GM12878 (cell line): ENCODE data around the gene SHLD1. TPM values are rescaled to one million over a fixed set of nuclear protein-coding genes. Genes with fewer than 3 reads are reported as not detected.

Experiments used
- ATAC-seq: fragments of 200-7000 bp; cut with Tn5 transposase; 3 replicates; pipeline ENCODE4 v1.9.1; 2020; ENCODE audit warnings: mild to moderate bottlenecking, moderate library complexity
- BruUV-seq: library from RNA; stranded (reverse); fragments of 400-500 nt; replicated peaks from 2 replicates; lab custom pipeline; 2021; lab: Mats Ljungman, UMichigan
- CTCF ChIA-PET: fragments of 300-600 bp; sonication (Branson Sonifier 250); formaldehyde crosslinking; extraction: SDS; loops from one replicate; lab custom pipeline; 2021; ENCODE audit warnings: inconsistent platforms; lab: Yijun Ruan, JAX
- POLR2A ChIA-PET: fragments of 350-600 bp; formaldehyde crosslinking; extraction: SDS; loops from one replicate; lab custom pipeline; 2021; ENCODE audit warnings: inconsistent platforms; lab: Charles Lee
- RAD21 ChIA-PET: fragments of 300-600 bp; sonication (Branson Sonifier 250); formaldehyde crosslinking; loops from one replicate; lab custom pipeline; 2023; ENCODE audit warnings: antibody characterized with exemption; ENCODE audit not compliant: unreplicated experiment; lab: Charles Lee
- SMC1A ChIA-PET: fragments of 300-600 bp; sonication (Branson Sonifier 250); formaldehyde crosslinking; loops from one replicate; lab custom pipeline; 2023; ENCODE audit not compliant: unreplicated experiment, uncharacterized antibody; lab: Charles Lee
- DNase-seq: peaks from one replicate; pipeline ENCODE4 v3.0.0-alpha.2; 2011; ENCODE audit warnings: low read depth, low spot score
- FAIRE-seq: peaks from 3 replicates; lab custom pipeline; 2011; peaks lifted over from hg19 to GRCh38; lab: Jason Lieb, UNC
- H2AFZ ChIP-seq: 2 replicates; pipeline ENCODE4 v1.6.0; 2011; ENCODE audit warnings: low read depth, low read length, control low read depth; ENCODE audit not compliant: control insufficient read depth
- H3K27ac ChIP-seq: 2 replicates; pipeline ENCODE4 v1.5.1; 2011; ENCODE audit warnings: control low read depth; ENCODE audit not compliant: control insufficient read depth, insufficient read depth
- H3K27me3 ChIP-seq, 2 experiments: replicated peaks in 1 of 2; 2 replicates each; pipeline versions ENCODE4 v1.6.0 to v1.6.1; 2011; ENCODE audit warnings: low read length in 1 of 2; ENCODE audit not compliant: control insufficient read depth in 2 of 2, insufficient read depth in 2 of 2
- H3K36me3 ChIP-seq, 2 experiments: 2 replicates each; pipeline ENCODE4 v1.5.1; 2011; ENCODE audit warnings: low read length in 1 of 2; ENCODE audit not compliant: control insufficient read depth in 2 of 2, insufficient read depth in 2 of 2
- H3K4me1 ChIP-seq: 2 replicates; pipeline ENCODE4 v1.6.1; 2011; ENCODE audit warnings: mild to moderate bottlenecking, low read length, moderate library complexity, mixed read lengths; ENCODE audit not compliant: control insufficient read depth, insufficient read depth
- H3K4me2 ChIP-seq: 2 replicates; pipeline ENCODE4 v1.6.0; 2011; ENCODE audit warnings: control low read depth; ENCODE audit not compliant: control insufficient read depth, insufficient read depth
- H3K4me3 ChIP-seq: fragments of 200-600 bp; sonication (generic); 2 replicates; pipeline ENCODE4 v1.5.1; 2016
- H3K79me2 ChIP-seq: 2 replicates; pipeline ENCODE4 v1.6.0; 2011; ENCODE audit warnings: low read length; ENCODE audit not compliant: control insufficient read depth, insufficient read depth
- H3K9ac ChIP-seq: 2 replicates; pipeline ENCODE4 v1.8.0; 2011; ENCODE audit warnings: low read length, control low read depth, mixed read lengths; ENCODE audit not compliant: control insufficient read depth, insufficient read depth
- H3K9me3 ChIP-seq: replicated peaks from 3 replicates; pipeline ENCODE4 v1.5.1; 2011; ENCODE audit warnings: mild to moderate bottlenecking, low read length; ENCODE audit not compliant: control insufficient read depth, insufficient read depth
- H4K20me1 ChIP-seq: 2 replicates; pipeline ENCODE4 v1.6.0; 2011; ENCODE audit not compliant: control insufficient read depth, insufficient read depth
- ATF7 ChIP-seq: fragments of 450-650 bp; IDR thresholded peaks from 2 replicates; pipeline ENCODE4 v1.6.1; 2016; ENCODE audit warnings: low read depth, mild to moderate bottlenecking
- E2F8 ChIP-seq: fragments of 450-650 bp; IDR thresholded peaks from 2 replicates; pipeline ENCODE4 v1.6.1; 2018; ENCODE audit warnings: mild to moderate bottlenecking, low read depth, moderate library complexity; ENCODE audit not compliant: partially characterized antibody
- GABPA ChIP-seq: IDR thresholded peaks from 2 replicates; pipeline ENCODE4 v1.6.1; 2014; ENCODE audit warnings: antibody characterized with exemption, low read depth, mild to moderate bottlenecking, inconsistent platforms
- HDAC6 ChIP-seq: fragments of 200-600 bp; sonication (generic); IDR thresholded peaks from one replicate; pipeline ENCODE4 v1.8.0; 2017; ENCODE audit warnings: antibody characterized with exemption; ENCODE audit not compliant: unreplicated experiment
- JUND ChIP-seq: IDR thresholded peaks from 2 replicates; pipeline ENCODE4 v1.6.1; 2012; ENCODE audit warnings: low read depth, mild to moderate bottlenecking, low read length, improper control_type of control experiment, moderate library complexity
- LARP7 ChIP-seq: fragments of 450-650 bp; IDR thresholded peaks from 2 replicates; pipeline ENCODE4 v1.6.1; 2017; ENCODE audit warnings: mild to moderate bottlenecking
- MEF2A ChIP-seq: IDR thresholded peaks from 2 replicates; pipeline ENCODE4 v1.6.1; 2011; ENCODE audit warnings: low read depth, mild to moderate bottlenecking, low read length, moderate library complexity; ENCODE audit not compliant: insufficient read depth
- MXI1 ChIP-seq: fragments of 150-350 bp; IDR thresholded peaks from 2 replicates; pipeline ENCODE4 v1.6.1; 2011; ENCODE audit warnings: low read depth, mild to moderate bottlenecking, inconsistent platforms, low read length, improper control_type of control experiment
- RAD51 ChIP-seq: fragments of 450-650 bp; IDR thresholded peaks from 2 replicates; pipeline ENCODE4 v1.6.1; 2016; ENCODE audit warnings: moderate library complexity, mild to moderate bottlenecking, inconsistent platforms
- RB1 ChIP-seq: fragments of 450-650 bp; formaldehyde crosslinking; IDR thresholded peaks from 2 replicates; pipeline ENCODE4 v1.6.1; 2017; ENCODE audit warnings: mild to moderate bottlenecking, borderline replicate concordance
- REST ChIP-seq: IDR thresholded peaks from 2 replicates; pipeline ENCODE4 v1.6.1; 2012; ENCODE audit warnings: mild to moderate bottlenecking, low read depth, low read length
- STAT1 ChIP-seq: fragments of 450-650 bp; conservative IDR thresholded peaks from 2 replicates; pipeline ENCODE4 v1.6.1; 2014; ENCODE audit warnings: antibody characterized with exemption, mild to moderate bottlenecking
- SUZ12 ChIP-seq: fragments of 200-600 bp; sonication (generic); IDR thresholded peaks from one replicate; pipeline ENCODE4 v1.6.1; 2018; ENCODE audit warnings: antibody characterized with exemption, mild to moderate bottlenecking; ENCODE audit not compliant: unreplicated experiment
- TCF12 ChIP-seq: IDR thresholded peaks from 2 replicates; pipeline ENCODE4 v1.6.1; 2011; ENCODE audit warnings: low read depth, mild to moderate bottlenecking, low read length
- WGBS: methylation state at CpG from one replicate; pipeline ENCODE4 v1.1.6; 2016; ENCODE audit warnings: low lambda C conversion rate; ENCODE audit not compliant: insufficient replicate concordance, insufficient coverage; ENCODE audit errors: missing lambda C conversion rate; 5-methylcytosine and 5-hydroxymethylcytosine counted together
- in situ Hi-C: fragments of 300-500 bp; cut with MboI; formaldehyde crosslinking; loops from 9 replicates; pipeline ENCODE4 v1.14.3; 2018; ENCODE audit warnings: mixed read lengths
- intact Hi-C: fragments of 100-400 bp; cut with micrococcal nuclease; formaldehyde crosslinking; loops from one replicate; pipeline ENCODE4 v1.14.2; 2022; ENCODE audit not compliant: unreplicated experiment
- polyA plus RNA-seq, 11 experiments: library from polyadenylated mRNA; depleted of rRNA in 4 of 11; unstranded in 6 of 11; stranded (reverse) in 5 of 11; fragments of >200 nt; fragmentation: Nextera tagmentation in 4 of 11; fragmentation: Illumina TruSeq in 1 of 11; extraction: Ambion mirVana in 4 of 11; extraction: Trizol in 1 of 11; gene quantifications; 1 replicate in 1 of 11; 2 replicates in 10 of 11; pipeline versions ENCODE4 v1.2.1 to v1.2.3, GENCODE V29; 2011 to 2016; ENCODE audit warnings: inconsistent platforms in 2 of 11, missing spikeins in 2 of 11, low read depth in 1 of 11
- total RNA-seq, 4 experiments: library from RNA; depleted of rRNA in 3 of 4; stranded (reverse); fragments of >200 nt in 3 of 4; fragmentation: Illumina TruSeq in 1 of 4; extraction: Trizol in 1 of 4; gene quantifications; 2 replicates each; pipeline versions ENCODE4 v1.2.1 to v1.2.3, GENCODE V29; 2013 to 2021
- TF ChIP-seq, protein P1 (sequence below): IDR thresholded peaks from 2 replicates; pipeline ENCODE4 v1.6.1; 2011; ENCODE audit warnings: borderline replicate concordance, low read depth, mild to moderate bottlenecking, moderate library complexity, low read length; ENCODE audit not compliant: insufficient read depth, poor library complexity, severe bottlenecking

Gene SHLD1
- total and polyA plus RNA-seq, 10 of the 15 experiments (the other 5 are each of a cell fraction or from before 2014, with no cell fraction given), result 10.8 to 70.9 (median 25.4) TPM

DNA sequence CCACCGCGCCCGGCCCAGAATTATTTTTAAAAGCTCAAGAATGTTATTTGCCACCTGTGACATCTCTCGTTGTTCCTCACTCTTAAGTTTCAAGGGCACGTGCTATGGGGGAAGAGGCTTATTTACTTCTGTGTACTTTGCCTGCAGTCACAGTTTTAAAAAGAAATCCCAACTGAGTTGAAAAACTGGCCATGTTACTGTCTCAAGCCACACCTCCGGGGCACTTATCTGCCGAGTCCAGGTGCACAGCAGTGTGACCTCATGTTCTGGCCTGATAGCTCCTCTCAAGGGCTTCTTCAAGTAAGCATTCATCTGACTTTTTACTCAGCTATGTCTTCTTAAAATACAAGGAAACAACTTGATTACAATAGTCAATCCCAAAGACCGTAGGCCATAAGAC is 34.5 kb downstream of the SHLD1 start:
- CTCF ChIA-PET, result interaction anchor here (0.9 to 7.8 kb wide), 4 partner anchors 21 to 253 kb away, joined by 3 to 180 read pairs (median 5); no protein-coding TSS in a partner anchor
- H3K27ac ChIP-seq, result no peak overlapping the region
- TF ChIP-seq JUND, result no peak
- no peak for TF ChIP-seq MXI1
- no peak for TF ChIP-seq RAD51
- TF ChIP-seq ATF7, result no peak
- TF ChIP-seq HDAC6, result no peak
- no peak for TF ChIP-seq RB1
- no peak for TF ChIP-seq GABPA
- TF ChIP-seq TCF12, result no peak
- TF ChIP-seq SUZ12, result no peak
- TF ChIP-seq, protein P1, sequence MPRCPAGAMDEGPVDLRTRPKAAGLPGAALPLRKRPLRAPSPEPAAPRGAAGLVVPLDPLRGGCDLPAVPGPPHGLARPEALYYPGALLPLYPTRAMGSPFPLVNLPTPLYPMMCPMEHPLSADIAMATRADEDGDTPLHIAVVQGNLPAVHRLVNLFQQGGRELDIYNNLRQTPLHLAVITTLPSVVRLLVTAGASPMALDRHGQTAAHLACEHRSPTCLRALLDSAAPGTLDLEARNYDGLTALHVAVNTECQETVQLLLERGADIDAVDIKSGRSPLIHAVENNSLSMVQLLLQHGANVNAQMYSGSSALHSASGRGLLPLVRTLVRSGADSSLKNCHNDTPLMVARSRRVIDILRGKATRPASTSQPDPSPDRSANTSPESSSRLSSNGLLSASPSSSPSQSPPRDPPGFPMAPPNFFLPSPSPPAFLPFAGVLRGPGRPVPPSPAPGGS, result no peak
- TF ChIP-seq STAT1, result no peak
- no peak for TF ChIP-seq MEF2A
- no peak for TF ChIP-seq REST
- TF ChIP-seq LARP7, result no peak
- no peak for TF ChIP-seq E2F8

More for the DNA sequence above, 34.5 kb downstream of the SHLD1 start:
- no peak for FAIRE-seq
- H3K9ac ChIP-seq, result no peak overlapping the region
- ChIA-PET POLR2A (interaction anchor here (0.6 kb wide), 1 partner anchor 131 kb away, joined by 6 read pairs; no protein-coding TSS in a partner anchor), SMC1A (interaction anchor here (0.9 to 2.0 kb wide), 10 partner anchors 13 to 255 kb away, joined by 3 to 7 read pairs (median 4); no protein-coding TSS in a partner anchor), RAD21 (interaction anchor here (0.6 to 2.1 kb wide), 10 partner anchors 21 to 256 kb away, joined by 3 to 9 read pairs (median 4); no protein-coding TSS in a partner anchor)
- H4K20me1 ChIP-seq, result no peaks in the 10 kb centered on the region
- H3K4me2 ChIP-seq, result no peak overlapping the region
- H3K4me3 ChIP-seq, result no peak overlapping the region
- no peaks in the 10 kb centered on the region for H3K27me3 ChIP-seq
- ATAC-seq, result no peak
- in situ Hi-C loops, result loop anchor here (5.0 kb wide), 1 partner anchor 212 kb away; no protein-coding TSS in a partner anchor
- H3K36me3 ChIP-seq, result peaks cover 2 to 13% of the 10 kb centered on the region in 2 experiments; a peak in 3 of 4 replicates
- no peaks in the 10 kb centered on the region for H3K9me3 ChIP-seq
- no peak overlapping the region for H2AFZ ChIP-seq
- DNase-seq, result no peak
- H3K4me1 ChIP-seq, result peaks cover 7% of the 10 kb centered on the region
- intact Hi-C loops, result loop anchor here (10.0 kb wide), 1 partner anchor 290 kb away; no protein-coding TSS in a partner anchor
- no peaks in the 10 kb centered on the region for H3K79me2 ChIP-seq
- 97% methylated on average over 8 of the region's 8 CpGs for WGBS
- no TSS peak for BruUV-seq
